ENCODE data around the gene MAP4K4.

MAP4K4 gene

GRCh38 chr2:101833890-101834523, 136.5 kb downstream of the MAP4K4 start:
- H3K4me3 ChIP-seq (ENCODE audit: low read length) = no peak overlapping the region
- no peak for DNase-seq (ENCODE audit: low read depth)
- TF ChIP-seq, protein P1, sequence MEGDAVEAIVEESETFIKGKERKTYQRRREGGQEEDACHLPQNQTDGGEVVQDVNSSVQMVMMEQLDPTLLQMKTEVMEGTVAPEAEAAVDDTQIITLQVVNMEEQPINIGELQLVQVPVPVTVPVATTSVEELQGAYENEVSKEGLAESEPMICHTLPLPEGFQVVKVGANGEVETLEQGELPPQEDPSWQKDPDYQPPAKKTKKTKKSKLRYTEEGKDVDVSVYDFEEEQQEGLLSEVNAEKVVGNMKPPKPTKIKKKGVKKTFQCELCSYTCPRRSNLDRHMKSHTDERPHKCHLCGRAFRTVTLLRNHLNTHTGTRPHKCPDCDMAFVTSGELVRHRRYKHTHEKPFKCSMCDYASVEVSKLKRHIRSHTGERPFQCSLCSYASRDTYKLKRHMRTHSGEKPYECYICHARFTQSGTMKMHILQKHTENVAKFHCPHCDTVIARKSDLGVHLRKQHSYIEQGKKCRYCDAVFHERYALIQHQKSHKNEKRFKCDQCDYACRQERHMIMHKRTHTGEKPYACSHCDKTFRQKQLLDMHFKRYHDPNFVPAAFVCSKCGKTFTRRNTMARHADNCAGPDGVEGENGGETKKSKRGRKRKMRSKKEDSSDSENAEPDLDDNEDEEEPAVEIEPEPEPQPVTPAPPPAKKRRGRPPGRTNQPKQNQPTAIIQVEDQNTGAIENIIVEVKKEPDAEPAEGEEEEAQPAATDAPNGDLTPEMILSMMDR (IDR thresholded peaks at IDR 0.05; ENCODE audit: insufficient read depth, low read depth, low read length, missing control alignments) = no peak

GRCh38 chr2:101837354-101837753, 139.8 kb downstream of the MAP4K4 start:
- H3K4me3 ChIP-seq (ENCODE audit: low read length) = no peak overlapping the region
- TF ChIP-seq, protein P1 (IDR thresholded peaks at IDR 0.05; ENCODE audit: insufficient read depth, low read depth, low read length, missing control alignments) = no peak
- no peak for DNase-seq (ENCODE audit: low read depth)

GRCh38 chr2:101841679-101842327, 144.3 kb downstream of the MAP4K4 start:
- no peak for DNase-seq (ENCODE audit: low read depth)
- no peak overlapping the region for H3K4me3 ChIP-seq (ENCODE audit: low read length)
- TF ChIP-seq, protein P1 (IDR thresholded peaks at IDR 0.05; ENCODE audit: insufficient read depth, low read depth, low read length, missing control alignments) = no peak

- H3K4me3 ChIP-seq (ENCODE audit: low read length) = no peak overlapping the region
- TF ChIP-seq, protein P1 (IDR thresholded peaks at IDR 0.05; ENCODE audit: insufficient read depth, low read depth, low read length, missing control alignments) = no peak
- DNase-seq (ENCODE audit: low read depth) = no peak
Observed at GRCh38 chr2:101842471-101842870, 145.0 kb downstream of the MAP4K4 start.

- TF ChIP-seq, protein P1 (IDR thresholded peaks at IDR 0.05; ENCODE audit: insufficient read depth, low read depth, low read length, missing control alignments) = no peak
- no peak for DNase-seq (ENCODE audit: low read depth)
- no peak overlapping the region for H3K4me3 ChIP-seq (ENCODE audit: low read length)
Observed at GRCh38 chr2:101843048-101843447, 145.5 kb downstream of the MAP4K4 start.

DNA sequence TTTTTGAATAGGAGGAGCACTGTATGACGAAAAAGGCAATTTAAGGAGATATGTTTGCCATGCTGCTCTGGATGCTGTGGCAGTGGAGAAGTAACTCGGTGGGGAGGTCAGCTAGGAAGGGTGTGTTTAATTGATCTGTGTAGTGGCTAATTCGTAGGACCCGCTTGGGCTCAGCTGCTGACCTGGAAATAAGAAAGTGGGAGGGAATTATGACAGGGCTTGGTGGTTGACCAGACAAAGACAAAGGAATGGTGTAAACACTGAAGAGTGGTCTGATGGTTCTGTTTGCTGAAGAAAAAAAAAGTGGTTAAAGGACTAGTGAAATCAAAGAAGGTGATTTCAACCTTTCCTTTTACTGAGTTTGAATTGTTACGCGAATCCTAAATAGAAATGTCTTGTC, 146.0 kb downstream of the MAP4K4 start:
- no peak for DNase-seq (ENCODE audit: low read depth)
- no peak overlapping the region for H3K4me3 ChIP-seq (ENCODE audit: low read length)
- TF ChIP-seq, protein P1 (IDR thresholded peaks at IDR 0.05; ENCODE audit: insufficient read depth, low read depth, low read length, missing control alignments) = no peak
